HFFc6 (cell line): ENCODE results near the gene TLE4. TPM values are rescaled to one million over a fixed set of nuclear protein-coding genes. Genes with fewer than 3 reads are reported as not detected.

Experiments used
- DNase-seq: peaks from one replicate; pipeline ENCODE4 v3.0.0-alpha.2; 2018
- H3K27ac Mint-ChIP-seq: 2 replicates; pipeline ENCODE4 v1.8.0; 2020; ENCODE audit warnings: mild to moderate bottlenecking, mixed read lengths
- H3K27me3 Mint-ChIP-seq: 2 replicates; pipeline ENCODE4 v1.8.0; 2021; ENCODE audit warnings: mild to moderate bottlenecking, moderate library complexity, mixed read lengths; ENCODE audit not compliant: insufficient read depth
- H3K36me3 Mint-ChIP-seq: 2 replicates; pipeline ENCODE4 v1.8.0; 2021; ENCODE audit warnings: low read depth, mixed read lengths
- H3K4me1 Mint-ChIP-seq: 2 replicates; pipeline ENCODE4 v1.8.0; 2020; ENCODE audit warnings: low read depth, mixed read lengths
- H3K4me3 Mint-ChIP-seq: 2 replicates; pipeline ENCODE4 v1.8.0; 2020; ENCODE audit warnings: mild to moderate bottlenecking, moderate library complexity, mixed read lengths
- H3K9me3 Mint-ChIP-seq: 2 replicates; pipeline ENCODE4 v1.8.0; 2020; ENCODE audit warnings: mild to moderate bottlenecking, mixed read lengths
- CTCF ChIP-seq: fragments of 200-600 bp; sonication (generic); IDR thresholded peaks from 2 replicates; pipeline ENCODE4 v1.5.0; 2021; ENCODE audit warnings: antibody characterized with exemption, mild to moderate bottlenecking
- total RNA-seq, 6 experiments: library from RNA; stranded (reverse); fragmentation: NEBNext Ultra II Directional; extraction: Animal tissue kit (Norgen Biotek cat#: 25700); gene quantifications; 2 replicates in 1 of 6; 3 replicates in 5 of 6; pipeline ENCODE4 v1.2.3, GENCODE V29; 2021

Gene TLE4
- total RNA-seq, 6 experiments from 2014 or later = 126 to 186 (median 139) TPM

- no peaks in the 10 kb centered on the region; the same call in 1 of the 2 replicates for H3K9me3 Mint-ChIP-seq
- TF ChIP-seq CTCF = no peak
- H3K27ac Mint-ChIP-seq = no peak overlapping the region
- H3K4me1 Mint-ChIP-seq = peaks cover 64% of the 10 kb centered on the region
- no peak overlapping the region for H3K4me3 Mint-ChIP-seq
- no peak for DNase-seq
- H3K36me3 Mint-ChIP-seq = peaks cover 87% of the 10 kb centered on the region
- H3K27me3 Mint-ChIP-seq = peaks cover 15% of the 10 kb centered on the region
These were observed 133.9 kb downstream of the TLE4 start for GRCh38 chr9:79705704-79706103.

- Mint-ChIP-seq H3K27me3 (peaks cover 15% of the 10 kb centered on the region), H3K4me1 (peaks cover 64% of the 10 kb centered on the region), H3K4me3 (peak overlapping the region; percentile 11; the same call in 1 of the 2 replicates), H3K9me3 (no peaks in the 10 kb centered on the region; the same call in 1 of the 2 replicates), H3K27ac (no peak overlapping the region), H3K36me3 (peaks cover 94% of the 10 kb centered on the region)
- TF ChIP-seq CTCF = no peak
- no peak for DNase-seq
These were observed 134.7 kb downstream of the TLE4 start for GRCh38 chr9:79706512-79706911.

- no peak overlapping the region; the same call in 1 of the 2 replicates for H3K4me3 Mint-ChIP-seq
- peak overlapping the region; percentile 2; the same call in 1 of the 2 replicates for H3K27ac Mint-ChIP-seq
- H3K9me3 Mint-ChIP-seq = no peaks in the 10 kb centered on the region
- H3K27me3 Mint-ChIP-seq = peaks cover 10% of the 10 kb centered on the region; the same call in 1 of the 2 replicates
- H3K36me3 Mint-ChIP-seq = peaks cover 90% of the 10 kb centered on the region
- peaks cover 59% of the 10 kb centered on the region for H3K4me1 Mint-ChIP-seq
- no peak for TF ChIP-seq CTCF
- DNase-seq = no peak
These were observed 135.8 kb downstream of the TLE4 start for GRCh38 chr9:79707589-79707988.

- no peak for TF ChIP-seq CTCF
- Mint-ChIP-seq H3K4me3 (no peak overlapping the region), H3K27ac (peak overlapping the region; percentile 33; the same call in 1 of the 2 replicates), H3K9me3 (no peaks in the 10 kb centered on the region), H3K27me3 (peaks cover 9% of the 10 kb centered on the region), H3K36me3 (peaks cover 85% of the 10 kb centered on the region), H3K4me1 (peaks cover 53% of the 10 kb centered on the region)
- DNase-seq = no peak
These were observed 136.8 kb downstream of the TLE4 start for GRCh38 chr9:79708541-79708940.

GRCh38 chr9:79709743-79710674 is 138.2 kb downstream of the TLE4 start:
- TF ChIP-seq CTCF = no peak
- H3K36me3 Mint-ChIP-seq = peaks cover 82% of the 10 kb centered on the region
- H3K27me3 Mint-ChIP-seq = peaks cover 6% of the 10 kb centered on the region
- H3K4me1 Mint-ChIP-seq = peaks cover 50% of the 10 kb centered on the region
- no peak overlapping the region for H3K4me3 Mint-ChIP-seq
- no peaks in the 10 kb centered on the region for H3K9me3 Mint-ChIP-seq
- DNase-seq = no peak
- H3K27ac Mint-ChIP-seq = peak overlapping the region; percentile 20; the same call in 1 of the 2 replicates
